Stimulated activated CD4-positive, alpha-beta T cell treated with anti-CD3 and anti-CD28 coated beads, Interleukin-15, amount 100 ng/mL, for 48 hours (primary cell): ENCODE data around the gene WWOX.

Source experiments
- DNase-seq, 2 donors: peaks; one replicate each; pipeline ENCODE4 v3.0.0-alpha.2; 2020; ENCODE audit warnings: low read depth in 2 of 2

WWOX gene

GRCh38 chr16:78225919-78226318 lies 126.5 kb downstream of the WWOX start:
- no peak for DNase-seq

GRCh38 chr16:78227855-78228254 lies 128.4 kb downstream of the WWOX start:
- DNase-seq: no peak

- no peak for DNase-seq
Observed at GRCh38 chr16:78228704-78229103, 129.2 kb downstream of the WWOX start.

- no peak for DNase-seq
Observed at GRCh38 chr16:78230832-78231231, 131.4 kb downstream of the WWOX start.

- peak; percentile 40 to 54 for DNase-seq
Observed at GRCh38 chr16:78235168-78235800, 135.8 kb downstream of the WWOX start.

DNA sequence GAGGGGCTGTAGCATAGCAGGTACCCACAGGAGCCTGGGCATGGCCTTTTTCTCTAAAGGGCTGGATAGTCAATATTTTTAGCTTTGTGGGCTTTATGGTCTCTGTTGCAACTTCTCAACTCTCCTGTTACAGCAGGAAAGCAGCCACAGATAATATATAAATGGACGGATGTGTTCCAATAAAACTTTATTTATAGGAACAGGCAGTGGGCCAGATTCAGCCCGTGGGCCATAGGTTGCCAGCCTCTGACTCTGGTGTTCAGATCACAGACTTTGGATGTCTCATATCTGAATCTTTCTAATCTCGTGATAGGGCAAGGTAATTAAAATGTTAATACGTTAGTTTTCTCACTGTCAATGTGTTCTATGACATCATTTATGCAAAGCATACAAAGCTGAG lies 136.4 kb downstream of the WWOX start:
- DNase-seq: no peak

DNA sequence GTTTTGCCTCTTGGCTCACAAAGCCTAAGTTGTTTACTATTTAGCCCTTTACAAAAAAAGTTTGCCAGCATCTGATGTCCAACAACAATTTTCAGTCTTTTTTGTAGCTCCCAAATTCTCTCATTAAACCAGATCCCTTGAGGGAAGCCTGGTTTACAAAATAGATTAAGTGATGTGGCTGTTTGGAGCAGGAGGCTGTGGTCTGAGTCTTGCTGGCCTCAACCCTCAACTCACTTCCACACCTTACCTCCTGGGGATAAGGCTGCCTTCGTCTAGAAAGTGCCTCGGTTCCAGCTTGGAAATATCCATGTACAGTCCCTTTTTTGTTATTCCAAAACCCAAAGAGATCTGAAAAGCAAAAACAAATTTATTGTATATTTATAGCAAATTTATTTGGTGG lies 138.4 kb downstream of the WWOX start:
- DNase-seq: no peak

- no peak for DNase-seq
Observed at GRCh38 chr16:78240459-78241222, 141.2 kb downstream of the WWOX start.

DNA sequence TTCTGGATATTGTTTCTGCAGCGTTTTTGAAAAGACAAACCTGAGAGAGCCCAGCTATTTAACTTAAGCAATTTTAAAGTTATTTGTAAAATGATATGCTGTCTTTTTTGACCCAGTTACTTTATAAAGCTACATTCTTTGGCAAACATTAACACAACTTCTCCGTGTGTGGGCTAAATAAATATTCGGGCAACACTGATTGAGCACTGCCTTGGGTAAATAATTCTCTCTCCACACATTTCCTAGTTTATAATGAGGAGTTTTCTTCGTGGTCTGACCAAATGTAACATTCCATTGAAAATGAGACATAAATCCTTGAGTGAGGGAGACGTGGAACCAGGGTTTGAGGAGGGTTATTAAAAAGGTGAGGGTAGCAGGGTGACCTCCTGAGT lies 142.8 kb downstream of the WWOX start:
- DNase-seq: no peak

DNA sequence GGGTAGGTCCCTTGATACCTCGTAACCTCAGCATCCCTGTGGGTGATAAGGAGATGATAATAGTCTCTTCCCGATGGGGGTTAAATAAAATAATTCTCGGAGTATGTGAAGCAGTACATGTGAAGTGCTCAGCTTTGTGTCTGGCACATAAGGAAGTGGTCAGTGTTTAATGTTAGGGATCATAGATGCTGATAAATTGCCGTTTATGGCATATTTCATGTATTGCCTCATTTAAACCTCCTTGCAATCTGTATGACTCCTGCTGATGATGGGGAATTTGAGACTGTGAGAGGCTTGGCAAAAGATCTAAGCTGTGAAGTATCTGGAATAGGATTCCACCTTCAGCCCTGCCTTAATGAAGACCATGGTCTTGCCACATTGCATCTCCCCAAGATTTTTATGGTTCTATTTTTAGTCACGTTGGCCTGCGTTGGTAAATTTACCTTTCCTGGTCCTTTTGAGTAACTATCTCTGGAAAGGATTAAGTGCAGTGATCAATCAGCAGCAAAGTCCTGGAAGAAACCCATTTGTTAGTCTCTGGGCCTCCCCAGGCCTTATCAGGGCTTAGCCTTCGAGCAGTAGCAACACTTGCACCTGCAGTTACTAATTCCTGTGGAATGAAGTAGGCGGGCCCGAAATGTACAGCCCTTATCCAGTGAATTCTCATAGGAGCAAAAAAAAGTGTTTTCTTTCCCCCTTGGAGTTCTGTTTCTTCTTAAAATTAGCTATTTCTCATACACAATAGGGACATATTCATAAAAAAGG lies 144.9 kb downstream of the WWOX start:
- DNase-seq: no peak

DNA sequence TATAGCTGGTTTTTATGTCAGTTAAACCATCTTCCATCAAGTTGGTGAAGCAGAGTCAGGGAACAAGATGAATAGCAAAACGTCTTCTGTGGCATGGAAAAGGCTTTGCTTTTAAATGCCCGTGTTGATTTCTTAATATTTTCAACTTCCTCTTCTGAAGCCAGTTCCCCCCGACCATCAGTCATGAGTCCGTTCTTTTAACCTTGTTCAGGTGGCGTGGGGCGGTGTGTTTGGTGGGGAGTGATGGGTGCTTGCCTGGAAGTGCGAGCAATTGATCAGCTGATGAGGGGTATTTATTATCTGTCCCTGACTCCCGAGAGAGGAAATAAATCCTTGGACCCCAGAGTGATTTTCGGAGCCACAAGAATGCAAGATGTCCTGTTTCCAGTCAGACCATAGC lies 147.1 kb downstream of the WWOX start:
- no peak for DNase-seq

- no peak for DNase-seq
Observed at GRCh38 chr16:78249056-78249455, 149.6 kb downstream of the WWOX start.

DNA sequence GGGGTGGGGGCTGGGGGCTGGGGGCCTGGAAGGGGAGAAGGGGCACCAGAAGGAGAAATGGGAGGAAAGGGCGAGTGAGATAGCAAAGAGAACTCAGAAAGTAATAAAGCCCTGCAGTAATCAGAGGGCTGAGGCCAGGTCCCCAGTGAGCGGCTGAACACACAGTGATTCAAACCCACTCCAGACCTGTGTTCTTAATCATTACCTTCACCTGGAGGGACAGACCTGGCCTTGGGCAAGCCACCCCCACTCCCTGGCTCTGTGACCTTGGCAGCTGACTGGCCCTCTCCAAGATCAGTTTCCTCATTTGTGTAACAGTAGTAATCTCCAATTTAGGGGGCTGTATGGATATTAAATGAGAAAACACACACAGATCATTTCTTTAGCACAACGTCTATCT lies 150.4 kb downstream of the WWOX start:
- DNase-seq: no peak

DNA sequence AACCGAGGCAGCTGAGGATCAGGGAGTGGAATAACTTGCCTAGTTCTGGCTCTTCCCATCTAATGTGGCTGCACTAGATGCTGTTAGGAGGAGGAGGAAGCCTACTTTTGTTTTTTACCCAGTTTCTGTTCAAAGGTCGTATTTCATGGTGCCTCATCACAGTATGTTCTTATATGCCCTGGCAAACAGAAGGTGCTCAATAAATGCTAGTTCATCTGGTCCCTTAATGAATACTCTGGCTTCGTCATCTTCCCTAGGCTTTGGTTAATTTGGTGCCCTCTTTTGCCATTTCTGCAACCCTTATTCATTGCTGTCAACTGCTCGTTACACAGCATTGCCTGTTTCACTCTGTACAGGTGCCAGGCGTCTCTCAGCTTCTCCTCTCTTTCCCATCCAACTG lies 151.7 kb downstream of the WWOX start:
- DNase-seq: no peak

DNA sequence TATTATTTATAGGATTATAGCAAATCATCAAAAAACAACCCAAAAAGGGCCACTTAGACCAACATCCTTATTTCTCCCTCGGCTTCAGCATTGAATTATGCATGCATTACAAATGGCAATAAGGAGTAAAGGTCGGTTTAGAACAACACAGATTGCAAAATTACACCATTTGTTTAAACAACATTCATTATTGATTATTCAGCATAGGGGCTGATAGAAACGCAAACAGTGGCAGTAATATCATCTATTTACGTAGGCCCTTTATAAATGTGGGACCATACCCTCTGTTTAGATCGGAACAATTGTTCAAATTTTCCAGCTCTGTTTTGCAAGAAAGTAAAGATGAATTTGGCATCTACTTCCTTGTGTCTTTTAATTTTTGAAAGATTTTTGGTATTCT lies 153.3 kb downstream of the WWOX start:
- no peak for DNase-seq

GRCh38 chr16:78254841-78255240 lies 155.4 kb downstream of the WWOX start:
- DNase-seq: no peak

- DNase-seq: no peak
Observed at GRCh38 chr16:78256686-78257375, 157.4 kb downstream of the WWOX start.

GRCh38 chr16:78257376-78257728 lies 157.9 kb downstream of the WWOX start:
- DNase-seq: no peak

DNA sequence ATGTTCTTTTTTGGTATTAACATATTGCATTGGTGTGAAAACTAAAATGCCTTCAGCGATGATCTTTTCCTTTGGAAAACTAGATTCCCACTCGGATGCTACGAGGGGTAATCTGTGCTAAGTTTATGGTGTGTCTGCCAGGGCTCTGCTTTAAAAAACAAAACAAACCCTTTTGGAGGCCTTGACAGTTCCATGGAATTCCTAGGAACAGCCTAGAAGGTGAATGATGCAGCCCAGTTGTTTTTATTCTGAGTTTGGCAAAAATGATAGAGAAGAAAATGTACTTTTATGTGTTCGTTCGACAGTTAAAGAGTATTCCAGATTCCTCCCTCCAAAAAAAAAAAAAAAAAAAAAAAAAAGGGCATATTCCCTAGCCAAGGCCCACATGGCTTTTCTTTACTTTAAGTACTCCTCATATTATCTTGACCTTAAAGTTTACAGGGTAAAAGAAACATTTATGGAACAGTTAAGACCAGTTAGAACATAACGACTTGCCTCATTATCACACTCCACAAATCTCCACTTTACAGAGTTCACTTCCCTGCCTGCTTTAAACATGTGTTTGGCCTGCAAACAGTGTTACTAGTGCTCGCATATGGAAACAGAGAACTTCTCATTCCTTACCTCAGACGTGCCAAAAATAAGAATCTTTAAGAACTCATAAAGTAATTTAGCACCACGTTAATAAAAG lies 159.1 kb downstream of the WWOX start:
- no peak for DNase-seq

DNA sequence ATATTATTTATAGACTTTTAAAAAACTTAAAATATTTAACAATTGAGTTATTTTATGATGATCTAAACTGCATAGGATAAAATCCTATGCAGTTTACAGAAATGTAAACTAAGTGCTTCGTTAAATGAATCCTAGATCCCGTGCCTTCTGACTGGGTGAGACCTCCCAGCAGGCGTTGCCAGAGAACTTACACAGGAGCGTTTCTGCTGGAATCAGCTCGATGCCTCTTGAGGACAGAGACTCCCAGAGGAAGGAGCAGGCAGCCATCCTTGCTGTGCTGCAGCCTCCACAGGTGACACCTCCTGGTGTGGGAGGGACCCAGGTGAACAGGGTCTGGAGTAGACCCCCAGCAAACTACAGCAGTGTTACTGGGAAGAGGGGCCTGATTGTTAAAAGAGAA lies 160.4 kb downstream of the WWOX start:
- DNase-seq: no peak

GRCh38 chr16:78264642-78265041 lies 165.2 kb downstream of the WWOX start:
- no peak for DNase-seq

DNA sequence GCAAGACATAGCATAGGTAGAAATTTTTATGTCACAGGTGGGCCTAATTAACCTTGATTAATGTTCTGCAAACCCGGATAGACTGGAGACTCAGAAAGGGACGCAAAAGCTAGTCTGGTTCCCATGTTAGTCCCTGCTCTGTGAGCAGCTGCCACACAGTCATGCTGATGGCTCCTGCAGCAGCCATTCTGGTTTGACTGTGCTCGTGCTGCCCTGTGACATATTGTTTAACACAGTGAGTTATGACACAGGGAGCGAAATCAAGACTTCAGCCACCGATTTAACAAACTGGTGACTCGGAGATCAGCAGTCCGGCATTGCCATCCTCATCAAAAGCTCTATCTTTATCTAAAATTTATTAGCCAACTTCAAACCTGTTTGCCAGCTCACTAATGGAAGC lies 169.8 kb downstream of the WWOX start:
- no peak for DNase-seq
